T-helper 1 cell (primary cell): ENCODE results near the gene SIMC1.
A peak's percentile ranks its signal among the peaks of the same experiment; 100 is the strongest.
"Not testable (repeated sequence)": the region's sequence is repeated elsewhere in the genome, so short reads cannot be mapped to it uniquely, and the experiment has no call there.

Source experiments
- DNase-seq, 5 donors: peaks; one replicate each; pipeline ENCODE4 v3.0.0-alpha.2; 2012 to 2020

Gene SIMC1

GRCh38 chr5:176216393-176216916 lies 21.8 kb upstream of the SIMC1 start:
- not testable (repeated sequence) for DNase-seq

- not testable (repeated sequence) for DNase-seq
These were observed 21.0 kb upstream of the SIMC1 start for GRCh38 chr5:176217188-176217729.

GRCh38 chr5:176217764-176218163 lies 20.5 kb upstream of the SIMC1 start:
- DNase-seq: not testable (repeated sequence)

GRCh38 chr5:176222006-176222405 lies 16.2 kb upstream of the SIMC1 start:
- DNase-seq: not testable (repeated sequence)

- not testable (repeated sequence) for DNase-seq
These were observed 9.9 kb upstream of the SIMC1 start for GRCh38 chr5:176228358-176228757.

- DNase-seq: not testable (repeated sequence)
These were observed 5.0 kb upstream of the SIMC1 start for GRCh38 chr5:176233253-176233652.

GRCh38 chr5:176235155-176235554 lies 3.1 kb upstream of the SIMC1 start:
- DNase-seq: peak in 2 of 5 donors; percentile 8 to 53

- DNase-seq: not testable (repeated sequence)
These were observed 540 bp downstream of the SIMC1 start for GRCh38 chr5:176238645-176239283.

GRCh38 chr5:176239304-176239703 lies 1.1 kb downstream of the SIMC1 start:
- not testable (repeated sequence) for DNase-seq

- DNase-seq: not testable (repeated sequence)
These were observed 6.1 kb downstream of the SIMC1 start for GRCh38 chr5:176244318-176244717.

- not testable (repeated sequence) for DNase-seq
These were observed 6.8 kb downstream of the SIMC1 start for GRCh38 chr5:176245074-176245473.

GRCh38 chr5:176245489-176245888 lies 7.3 kb downstream of the SIMC1 start:
- DNase-seq: not testable (repeated sequence)

- DNase-seq: not testable (repeated sequence)
These were observed 12.5 kb downstream of the SIMC1 start for GRCh38 chr5:176250691-176251090.

GRCh38 chr5:176252171-176252570 lies 13.9 kb downstream of the SIMC1 start:
- not testable (repeated sequence) for DNase-seq

GRCh38 chr5:176253370-176254065 lies 15.3 kb downstream of the SIMC1 start:
- not testable (repeated sequence) for DNase-seq

- not testable (repeated sequence) for DNase-seq
These were observed 15.8 kb downstream of the SIMC1 start for GRCh38 chr5:176254066-176254393.

- DNase-seq: not testable (repeated sequence)
These were observed 19.8 kb downstream of the SIMC1 start for GRCh38 chr5:176257871-176258505.

GRCh38 chr5:176260682-176261081 lies 22.5 kb downstream of the SIMC1 start:
- not testable (repeated sequence) for DNase-seq

- not testable (repeated sequence) for DNase-seq
These were observed 28.2 kb downstream of the SIMC1 start for GRCh38 chr5:176266448-176266847.

GRCh38 chr5:176289018-176289417 lies 50.8 kb downstream of the SIMC1 start:
- not testable (repeated sequence) for DNase-seq

GRCh38 chr5:176290057-176290840 lies 52.0 kb downstream of the SIMC1 start:
- not testable (repeated sequence) for DNase-seq

GRCh38 chr5:176305356-176305755 lies 67.1 kb downstream of the SIMC1 start:
- DNase-seq: not testable (repeated sequence)
